Activated T-cell treated with anti-CD3 and anti-CD28 coated beads, Interleukin-2, amount 50 U/mL, for 4 hours (primary cell): ENCODE results near the gene MSX2. TPM values are rescaled to one million over a fixed set of nuclear protein-coding genes. Genes with fewer than 3 reads are reported as not detected.

Source experiments
- ATAC-seq, 2 donors: fragments of 200-7000 bp; cut with Tn5 transposase; one replicate each; pipeline ENCODE4 v1.10.0; 2021
- DNase-seq: peaks from one replicate; pipeline ENCODE4 v3.0.0-alpha.2; 2020
- H3K27me3 Mint-ChIP-seq: one replicate; pipeline ENCODE4 v1.8.0; 2021; ENCODE audit warnings: low read depth, mixed read lengths
- H3K36me3 Mint-ChIP-seq: one replicate; pipeline ENCODE4 v1.8.0; 2022; ENCODE audit warnings: mixed read lengths; ENCODE audit not compliant: insufficient read depth
- H3K4me1 Mint-ChIP-seq: one replicate; pipeline ENCODE4 v1.8.0; 2021; ENCODE audit warnings: low read depth, mixed read lengths
- H3K4me3 Mint-ChIP-seq: one replicate; pipeline ENCODE4 v1.8.0; 2021; ENCODE audit warnings: mild to moderate bottlenecking, moderate library complexity, mixed read lengths
- H3K9me3 Mint-ChIP-seq: one replicate; pipeline ENCODE4 v1.8.0; 2021; ENCODE audit warnings: mixed read lengths
- total RNA-seq, 3 donors: library from RNA; stranded (reverse); gene quantifications; one replicate each; pipeline ENCODE4 v1.2.1, GENCODE V29; 2021

Gene MSX2
- total RNA-seq, 3 donors from 2014 or later = 0.08 to 0.33 (median 0.18) TPM

DNA sequence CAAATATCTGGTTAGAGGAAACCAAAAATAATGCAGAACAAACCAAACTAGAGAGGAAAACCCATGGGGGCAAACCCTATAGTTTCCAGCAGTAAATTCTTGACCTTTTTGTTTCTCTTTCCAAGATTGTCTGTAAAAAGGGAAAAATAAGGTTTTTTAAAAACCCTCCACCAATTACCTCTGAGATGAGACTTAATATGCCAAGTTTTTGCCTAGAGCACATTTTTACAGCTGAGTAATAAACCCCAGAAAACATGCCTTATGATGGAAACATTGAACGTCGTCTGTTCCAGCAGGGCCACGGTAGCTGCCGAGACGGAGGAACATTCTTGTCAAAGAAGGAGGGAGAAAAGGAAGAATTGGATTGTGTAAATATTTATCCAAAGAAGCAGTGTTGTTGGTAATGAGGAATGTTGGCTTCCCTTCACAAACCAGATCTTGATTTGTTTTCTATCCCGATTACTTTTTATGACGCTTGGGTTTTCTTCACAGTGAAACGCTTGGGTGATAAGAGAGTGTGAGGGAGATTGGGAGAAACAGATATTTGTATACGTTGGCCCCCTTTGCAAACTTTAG, 17.3 kb upstream of the MSX2 start:
- no peaks in the 10 kb centered on the region for H3K36me3 Mint-ChIP-seq
- no peak overlapping the region for H3K4me3 Mint-ChIP-seq
- no peaks in the 10 kb centered on the region for H3K9me3 Mint-ChIP-seq
- DNase-seq (no peak), ATAC-seq (no peak)
- H3K4me1 Mint-ChIP-seq = no peaks in the 10 kb centered on the region
- H3K27me3 Mint-ChIP-seq = peaks cover 6% of the 10 kb centered on the region

DNA sequence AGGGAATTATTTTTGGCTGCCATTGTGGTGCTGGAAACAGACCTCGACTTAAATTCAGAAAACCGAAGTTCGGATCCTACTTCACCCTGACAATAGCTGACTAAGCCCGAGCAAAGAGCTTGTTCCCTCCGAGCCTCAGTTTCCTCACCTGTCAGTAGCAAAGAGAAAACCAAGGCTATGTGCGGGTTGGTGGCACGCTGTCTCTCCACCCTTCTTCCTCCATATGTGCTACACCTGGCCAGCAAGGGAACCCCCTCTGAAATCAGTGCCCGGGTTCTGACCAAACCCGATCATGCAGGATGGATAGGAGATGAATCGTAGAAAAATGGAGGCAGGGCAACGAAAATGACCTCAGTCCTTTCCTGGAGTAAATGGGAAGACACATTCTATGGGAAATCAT, 16.7 kb upstream of the MSX2 start:
- H3K36me3 Mint-ChIP-seq = no peaks in the 10 kb centered on the region
- H3K27me3 Mint-ChIP-seq = peaks cover 6% of the 10 kb centered on the region
- no peak overlapping the region for H3K4me3 Mint-ChIP-seq
- DNase-seq (no peak), ATAC-seq (no peak)
- no peaks in the 10 kb centered on the region for H3K4me1 Mint-ChIP-seq
- no peaks in the 10 kb centered on the region for H3K9me3 Mint-ChIP-seq

DNA sequence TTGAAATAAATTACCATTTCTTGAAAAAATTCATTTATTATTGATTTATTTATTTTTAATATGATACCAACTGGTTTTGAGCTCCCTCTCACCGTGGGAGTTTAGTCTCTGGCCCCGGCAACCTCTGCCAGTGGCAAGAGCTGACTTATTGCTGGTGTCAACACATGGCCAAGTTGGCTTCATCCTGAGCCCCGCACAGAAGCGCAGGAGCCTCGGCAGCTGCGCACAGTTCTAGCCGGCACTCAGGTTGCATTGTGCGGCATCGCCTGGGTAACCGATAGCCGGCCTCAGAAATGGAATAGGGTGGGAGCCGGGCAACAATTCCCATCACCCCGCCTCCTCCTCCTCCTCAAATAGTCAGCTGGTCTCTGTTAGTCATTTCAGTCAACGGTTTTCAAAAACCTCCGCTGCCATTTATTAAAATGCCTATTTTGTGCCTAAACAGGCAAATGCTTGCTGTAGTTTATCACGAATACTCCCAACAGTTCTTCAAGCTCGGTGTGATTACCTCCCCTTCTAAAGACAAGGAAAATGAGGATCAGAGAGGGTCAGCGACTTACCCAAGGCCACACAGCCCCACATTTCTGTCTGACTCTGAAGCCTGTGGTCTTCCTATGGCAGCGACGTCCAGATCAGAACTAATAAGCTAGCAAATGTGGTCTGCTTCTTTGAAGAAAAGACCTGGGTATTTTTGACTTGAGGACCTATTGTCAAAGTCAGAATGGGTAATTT, 15.7 kb upstream of the MSX2 start:
- Mint-ChIP-seq H3K4me3 (no peak overlapping the region), H3K27me3 (peaks cover 10% of the 10 kb centered on the region), H3K9me3 (no peaks in the 10 kb centered on the region), H3K36me3 (no peaks in the 10 kb centered on the region), H3K4me1 (no peaks in the 10 kb centered on the region)
- no peak for ATAC-seq
- no peak for DNase-seq

DNA sequence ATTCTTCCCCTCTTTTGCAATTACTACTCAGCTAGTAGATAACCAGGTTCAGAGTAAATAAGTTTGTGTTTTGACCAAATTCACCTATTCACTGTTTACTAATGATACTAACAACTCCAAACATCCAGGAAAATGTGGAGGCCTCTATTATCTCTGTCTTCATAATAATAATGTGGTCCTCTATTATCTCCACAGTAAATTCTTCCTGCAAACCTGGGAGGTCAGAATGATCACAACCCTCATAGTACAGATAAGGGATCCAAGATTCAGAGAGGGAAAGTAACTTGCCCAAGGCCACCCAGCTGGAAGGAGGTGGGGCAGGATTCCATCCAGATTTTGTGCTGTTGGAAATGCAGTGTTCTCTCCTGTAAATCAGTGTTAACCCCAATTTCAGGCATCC, 9.6 kb upstream of the MSX2 start:
- Mint-ChIP-seq H3K4me3 (no peak overlapping the region), H3K36me3 (no peaks in the 10 kb centered on the region), H3K4me1 (no peaks in the 10 kb centered on the region), H3K27me3 (peaks cover 33% of the 10 kb centered on the region), H3K9me3 (no peaks in the 10 kb centered on the region)
- DNase-seq (no peak), ATAC-seq (no peak)

DNA sequence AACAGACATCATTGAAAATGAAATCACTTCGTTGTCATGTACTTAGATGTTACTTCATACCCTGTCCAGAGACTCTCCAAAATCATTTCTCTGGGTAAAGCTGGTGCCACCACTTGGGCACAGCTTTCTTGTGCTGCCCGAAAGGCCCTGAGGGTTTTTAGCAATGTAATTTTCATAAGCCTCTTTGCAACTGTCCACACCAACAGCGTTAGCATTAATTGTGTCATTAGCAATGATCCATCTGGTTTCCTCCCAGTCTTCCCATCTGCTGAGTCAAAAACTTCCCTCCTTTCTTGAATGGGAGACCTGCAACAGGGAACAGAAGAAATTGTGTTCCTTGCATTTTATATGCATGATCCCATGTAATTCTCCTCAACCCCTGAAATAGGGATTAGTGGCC, 8.6 kb upstream of the MSX2 start:
- Mint-ChIP-seq H3K27me3 (peaks cover 43% of the 10 kb centered on the region), H3K36me3 (no peaks in the 10 kb centered on the region), H3K9me3 (no peaks in the 10 kb centered on the region), H3K4me3 (no peak overlapping the region), H3K4me1 (no peaks in the 10 kb centered on the region)
- no peak for ATAC-seq
- no peak for DNase-seq

DNA sequence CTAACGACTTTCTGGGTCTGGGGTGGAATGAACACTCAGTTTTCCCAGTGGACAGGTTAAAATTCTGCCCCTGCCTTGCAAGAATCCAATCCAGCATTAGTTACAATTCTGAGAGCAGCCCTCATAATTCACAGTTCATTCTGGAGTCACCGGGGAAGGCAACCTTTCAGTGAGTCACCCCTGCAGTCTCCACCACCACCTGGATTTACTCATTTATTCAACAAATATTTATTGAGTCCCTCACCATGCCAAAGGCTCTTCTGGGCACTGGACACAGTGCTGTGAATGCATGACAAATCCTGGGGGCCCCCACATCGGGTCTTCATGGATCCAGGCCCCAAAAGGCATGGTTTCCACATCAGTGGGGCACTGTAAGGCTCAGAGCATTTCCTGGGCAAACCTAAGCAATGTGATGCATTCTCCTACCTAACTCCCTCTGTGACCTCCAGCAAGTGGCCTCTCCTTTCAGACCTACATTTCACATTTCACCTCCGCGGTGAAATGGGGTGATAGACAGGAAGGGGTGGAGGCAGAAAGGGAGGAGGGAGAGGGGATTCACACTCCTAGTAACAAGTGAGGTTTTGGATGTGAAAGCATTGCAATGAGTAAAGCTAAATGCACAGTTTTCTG, 6.4 kb upstream of the MSX2 start:
- Mint-ChIP-seq H3K4me1 (no peaks in the 10 kb centered on the region), H3K36me3 (no peaks in the 10 kb centered on the region), H3K4me3 (no peak overlapping the region), H3K27me3 (peaks cover 56% of the 10 kb centered on the region), H3K9me3 (no peaks in the 10 kb centered on the region)
- no peak for DNase-seq
- ATAC-seq = no peak

DNA sequence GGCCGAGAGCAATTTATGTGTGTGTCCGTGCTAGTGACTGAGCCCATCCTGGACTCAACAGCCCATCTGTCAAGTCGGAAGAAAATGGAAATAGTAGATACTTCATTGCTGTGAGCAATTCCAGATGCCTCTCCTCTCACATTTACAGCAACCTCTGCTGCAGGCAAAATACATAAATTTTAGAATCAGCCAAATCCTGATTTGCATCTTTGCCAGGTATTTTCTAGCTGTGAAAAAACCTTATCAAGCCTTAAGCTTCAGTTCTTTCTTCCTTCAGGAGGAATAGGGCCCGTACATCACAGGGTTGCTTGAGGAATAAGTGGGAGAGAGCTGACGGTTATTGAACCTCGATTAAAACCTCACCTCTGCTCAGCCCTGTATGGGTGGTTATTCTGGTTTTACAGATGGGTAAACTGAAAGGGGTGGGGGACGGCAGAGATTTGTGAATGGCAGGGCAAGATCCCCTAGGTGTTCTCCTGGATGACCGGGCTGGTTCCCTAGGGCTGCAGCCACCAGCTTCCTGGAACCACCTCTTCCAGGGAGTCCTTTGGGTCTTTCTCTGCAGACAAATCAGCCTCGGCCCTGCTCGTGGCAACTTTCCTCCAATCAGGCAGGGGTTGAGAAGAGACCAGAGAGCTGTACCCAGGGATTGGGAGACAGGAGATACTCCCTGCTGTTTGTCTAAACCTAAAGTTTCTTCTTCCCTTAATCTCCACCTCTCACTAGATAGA, 5.3 kb upstream of the MSX2 start:
- Mint-ChIP-seq H3K4me1 (peaks cover 5% of the 10 kb centered on the region), H3K36me3 (no peaks in the 10 kb centered on the region), H3K9me3 (no peaks in the 10 kb centered on the region), H3K4me3 (no peak overlapping the region), H3K27me3 (peaks cover 65% of the 10 kb centered on the region)
- ATAC-seq = no peak
- DNase-seq = no peak

DNA sequence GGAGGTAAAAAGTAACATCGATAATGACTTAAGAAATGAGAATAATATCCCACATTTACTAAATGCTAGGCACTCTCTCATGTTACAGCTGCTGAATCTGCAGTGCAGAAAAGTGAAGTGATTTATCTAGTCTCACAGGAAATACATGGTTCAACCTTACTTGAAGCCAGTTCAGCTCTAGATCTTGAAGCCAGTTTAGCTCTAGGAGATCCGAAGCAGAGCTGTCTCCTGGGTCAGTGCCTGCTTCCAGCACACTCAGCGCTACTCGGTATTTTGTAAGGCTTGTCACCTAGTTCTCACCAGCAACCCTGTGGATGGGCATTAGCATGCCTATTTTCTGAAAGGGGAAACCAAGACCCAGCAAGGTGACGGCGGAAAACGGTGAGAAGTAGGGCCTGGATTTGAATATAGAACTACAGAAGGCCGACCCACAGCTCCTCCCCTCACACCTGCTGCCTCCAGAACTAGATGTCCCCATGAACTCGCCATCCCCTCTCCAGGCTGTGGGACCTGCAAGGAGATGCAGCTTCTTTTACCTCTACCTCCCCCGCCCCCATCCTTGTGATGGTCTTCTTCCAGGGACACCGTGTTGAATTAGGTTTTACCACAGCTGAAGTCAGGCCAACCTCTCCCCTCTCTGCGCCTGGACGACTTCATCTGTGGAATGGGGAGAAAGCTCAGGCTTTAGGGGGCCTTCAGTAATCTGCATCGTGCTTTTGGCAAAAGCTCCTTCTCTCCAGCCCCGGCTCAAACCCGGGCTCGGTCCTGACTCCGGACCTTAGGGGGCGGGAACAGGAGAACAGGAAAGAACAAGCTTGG, 4.4 kb upstream of the MSX2 start:
- DNase-seq (no peak), ATAC-seq (no peak)
- H3K9me3 Mint-ChIP-seq = no peaks in the 10 kb centered on the region
- no peak overlapping the region for H3K4me3 Mint-ChIP-seq
- H3K27me3 Mint-ChIP-seq = peaks cover 69% of the 10 kb centered on the region
- H3K36me3 Mint-ChIP-seq = no peaks in the 10 kb centered on the region
- H3K4me1 Mint-ChIP-seq = peaks cover 6% of the 10 kb centered on the region

DNA sequence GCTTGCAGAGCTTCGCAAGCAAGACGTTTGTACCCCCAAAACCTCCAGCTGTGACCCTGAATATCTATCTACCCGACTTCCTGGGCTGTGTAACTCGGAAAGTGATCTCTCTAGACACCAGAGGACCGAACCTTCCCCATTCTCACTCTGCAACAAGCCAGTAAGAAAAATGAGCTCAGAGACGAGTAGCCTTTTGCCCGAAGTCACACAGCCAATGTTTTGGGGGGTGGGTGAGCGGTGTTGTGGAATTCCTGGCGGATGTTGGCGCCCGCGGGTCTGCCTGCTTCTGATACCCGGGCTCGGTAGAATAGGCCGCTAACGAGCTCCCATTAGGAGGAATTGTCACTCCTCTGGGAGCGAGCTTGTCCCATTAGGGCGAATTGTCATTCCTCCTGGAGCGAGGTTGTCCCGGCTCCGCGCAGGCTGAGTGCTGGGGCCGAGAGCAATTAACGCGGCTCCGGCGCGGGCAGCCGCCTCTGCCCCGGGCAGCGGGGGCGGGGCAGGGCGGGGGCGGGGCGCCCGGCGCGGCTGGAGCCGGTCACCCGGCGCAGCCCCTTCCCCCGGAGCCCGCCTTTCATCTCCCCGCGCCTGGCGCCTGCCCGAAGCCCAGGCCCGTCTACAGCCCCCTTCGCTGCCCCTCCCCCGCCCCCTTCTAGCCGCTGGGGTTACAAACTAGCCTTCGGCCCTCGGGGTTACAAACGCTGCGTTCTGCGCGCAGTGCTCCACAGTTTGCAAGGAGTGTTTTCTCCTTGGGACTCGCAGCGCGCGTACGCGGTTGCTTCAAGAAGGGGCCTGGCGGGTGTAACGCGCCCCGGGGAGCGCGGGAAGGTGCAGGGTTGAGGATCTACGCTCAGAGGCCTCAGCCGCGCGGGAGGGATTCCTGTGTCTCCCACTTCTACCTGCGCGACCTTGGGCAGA, 3.5 kb upstream of the MSX2 start:
- Mint-ChIP-seq H3K27me3 (peaks cover 71% of the 10 kb centered on the region), H3K4me3 (no peak overlapping the region), H3K36me3 (no peaks in the 10 kb centered on the region), H3K4me1 (peaks cover 8% of the 10 kb centered on the region), H3K9me3 (no peaks in the 10 kb centered on the region)
- no peak for DNase-seq
- ATAC-seq = no peak

DNA sequence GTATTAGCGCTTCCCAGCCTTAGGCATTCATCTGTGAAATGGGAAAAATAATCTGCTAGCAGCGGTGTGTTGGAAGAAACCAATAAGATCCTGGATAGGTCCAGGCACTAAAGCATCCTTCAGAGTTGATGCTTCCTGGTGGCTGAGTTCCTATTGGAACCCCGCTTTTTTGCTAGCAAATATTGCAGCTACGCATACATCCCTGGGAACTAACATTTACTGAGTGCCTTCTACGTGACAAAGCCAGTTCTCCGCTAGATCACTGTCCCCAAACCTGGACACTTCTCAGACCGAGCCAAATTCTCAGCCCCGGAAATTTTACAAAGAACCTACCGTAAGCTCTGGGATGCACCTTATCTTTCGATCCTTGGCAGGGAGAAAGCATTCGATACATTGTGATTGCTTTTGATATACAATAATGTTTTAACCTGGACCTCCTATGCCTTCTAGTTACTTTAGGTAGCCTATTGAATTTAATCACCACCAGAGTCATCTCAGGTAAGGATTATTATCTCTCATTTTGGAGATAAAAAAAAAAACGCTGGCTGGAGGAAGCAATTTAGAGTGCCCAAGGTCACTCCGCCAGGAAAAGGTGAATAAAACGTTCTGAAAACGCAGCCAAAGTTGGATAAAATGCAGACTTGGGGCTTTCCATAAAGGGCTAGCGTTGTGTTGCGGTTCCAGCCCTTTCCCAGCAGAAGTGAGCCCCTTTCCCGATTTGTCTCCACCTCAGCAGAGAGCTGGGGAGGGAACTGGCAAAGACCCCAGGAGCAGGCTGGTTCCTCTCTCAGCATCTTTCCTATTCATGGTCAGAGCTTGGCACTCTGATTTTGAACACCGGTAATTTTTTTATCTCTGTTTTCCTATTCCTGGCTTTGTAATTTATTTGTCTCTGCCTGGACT, 2.6 kb upstream of the MSX2 start:
- Mint-ChIP-seq H3K4me1 (peaks cover 8% of the 10 kb centered on the region), H3K4me3 (no peak overlapping the region), H3K9me3 (no peaks in the 10 kb centered on the region), H3K36me3 (no peaks in the 10 kb centered on the region), H3K27me3 (peaks cover 75% of the 10 kb centered on the region)
- ATAC-seq = no peak
- DNase-seq = no peak

DNA sequence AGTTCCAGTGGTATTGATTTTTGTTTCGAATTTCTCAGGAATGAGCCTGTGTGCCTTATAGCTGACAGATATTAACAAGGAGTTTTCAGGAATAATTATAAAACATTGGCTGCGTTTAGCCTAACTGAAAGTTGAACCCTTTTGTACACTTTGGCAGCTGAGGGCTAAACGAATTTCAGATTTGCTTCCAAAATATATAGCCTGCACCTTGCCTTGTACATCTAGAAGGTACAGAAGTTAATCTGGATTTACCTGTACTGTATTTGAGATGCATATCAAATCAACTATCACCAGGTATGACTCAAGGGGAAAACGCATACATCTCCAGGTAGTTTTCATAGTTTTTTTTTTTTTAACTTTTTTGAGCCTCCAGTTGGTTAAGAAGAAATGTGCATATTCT, 1.9 kb upstream of the MSX2 start:
- peaks cover 8% of the 10 kb centered on the region for H3K4me1 Mint-ChIP-seq
- DNase-seq (no peak), ATAC-seq (no peak)
- no peaks in the 10 kb centered on the region for H3K36me3 Mint-ChIP-seq
- H3K4me3 Mint-ChIP-seq = no peak overlapping the region
- H3K27me3 Mint-ChIP-seq = peaks cover 82% of the 10 kb centered on the region
- H3K9me3 Mint-ChIP-seq = no peaks in the 10 kb centered on the region

DNA sequence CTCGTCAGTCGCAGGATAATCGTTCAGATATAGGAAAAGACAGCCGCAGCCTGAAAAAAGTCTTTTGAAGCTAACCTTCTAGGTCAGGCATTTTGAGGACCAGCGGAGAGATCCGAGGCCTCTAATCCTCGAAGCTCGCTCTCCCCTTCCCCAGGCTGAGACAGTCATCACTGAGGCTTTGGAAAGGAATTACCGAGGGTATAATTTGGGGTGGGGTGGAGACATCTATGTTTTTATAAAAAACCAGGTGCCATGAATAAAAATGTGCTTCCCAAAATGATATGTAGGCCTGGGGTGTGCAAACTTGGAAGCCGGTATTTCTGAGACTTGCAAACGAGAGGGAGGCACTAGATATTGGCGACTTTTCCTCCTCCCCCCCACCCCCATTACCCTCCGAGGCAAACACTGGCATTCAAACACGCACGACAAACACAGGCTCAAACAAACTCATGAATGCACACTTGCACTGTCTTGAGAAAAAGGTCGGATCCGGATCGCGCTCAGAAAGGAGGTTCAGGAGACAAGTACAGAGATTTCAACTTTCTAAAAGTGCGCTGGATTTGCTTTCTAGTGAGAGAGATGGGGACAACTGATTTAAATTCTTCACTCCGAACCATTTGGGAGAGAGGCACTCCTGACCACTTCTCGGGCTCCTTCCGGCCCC, 935 bp upstream of the MSX2 start:
- peaks cover 8% of the 10 kb centered on the region for H3K4me1 Mint-ChIP-seq
- ATAC-seq (no peak), DNase-seq (no peak)
- no peaks in the 10 kb centered on the region for H3K9me3 Mint-ChIP-seq
- no peaks in the 10 kb centered on the region for H3K36me3 Mint-ChIP-seq
- H3K4me3 Mint-ChIP-seq = no peak overlapping the region
- peaks cover 87% of the 10 kb centered on the region for H3K27me3 Mint-ChIP-seq
